GM19025 (cell line): ENCODE data around the gene PAQR8.

Source experiments
- ATAC-seq: cut with Tn5 transposase; IDR thresholded peaks from one replicate; pipeline ENCODE4 v1.9.1; 2021; ENCODE audit warnings: mild to moderate bottlenecking, low read depth, moderate library complexity; ENCODE audit not compliant: unreplicated experiment

The PAQR8 gene

DNA sequence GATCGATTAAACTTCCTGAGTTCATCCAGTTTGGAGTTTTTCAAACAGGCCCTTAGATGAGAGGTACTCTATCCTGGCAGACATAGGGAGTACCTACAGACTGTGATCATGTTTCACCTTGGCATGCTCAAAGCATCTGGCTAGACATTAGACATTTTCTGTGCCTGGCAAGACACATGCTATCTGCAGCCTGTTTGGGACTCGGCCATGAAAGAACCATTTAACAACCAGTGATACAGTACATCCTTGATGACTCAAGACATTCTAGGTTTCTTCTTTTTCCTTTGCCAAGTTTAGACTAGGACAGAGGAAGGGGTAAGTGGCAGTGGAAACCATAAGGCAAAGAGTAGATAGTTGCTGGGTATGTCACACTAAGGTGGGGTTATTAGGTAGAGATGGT, 15.4 kb upstream of the PAQR8 start:
- ATAC-seq = no peak

DNA sequence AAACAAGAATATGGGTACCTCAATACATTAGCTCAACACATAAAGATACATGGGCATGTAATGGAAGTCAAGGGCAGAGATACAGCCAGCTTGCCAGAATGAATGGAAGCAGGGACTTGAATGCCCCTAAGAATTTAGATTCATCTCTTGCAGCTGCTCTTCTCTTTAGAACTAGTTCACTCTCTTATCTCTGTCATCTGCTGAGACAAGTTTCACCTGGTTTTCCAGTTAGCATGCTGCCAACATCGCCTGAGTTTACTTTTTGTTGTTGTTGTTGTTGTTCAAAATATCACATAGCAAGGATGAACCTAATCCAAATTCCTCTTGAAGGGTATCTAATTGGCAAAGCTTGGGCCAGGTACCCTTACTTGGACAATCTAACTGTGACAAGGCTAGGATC, 14.1 kb upstream of the PAQR8 start:
- ATAC-seq = no peak

DNA sequence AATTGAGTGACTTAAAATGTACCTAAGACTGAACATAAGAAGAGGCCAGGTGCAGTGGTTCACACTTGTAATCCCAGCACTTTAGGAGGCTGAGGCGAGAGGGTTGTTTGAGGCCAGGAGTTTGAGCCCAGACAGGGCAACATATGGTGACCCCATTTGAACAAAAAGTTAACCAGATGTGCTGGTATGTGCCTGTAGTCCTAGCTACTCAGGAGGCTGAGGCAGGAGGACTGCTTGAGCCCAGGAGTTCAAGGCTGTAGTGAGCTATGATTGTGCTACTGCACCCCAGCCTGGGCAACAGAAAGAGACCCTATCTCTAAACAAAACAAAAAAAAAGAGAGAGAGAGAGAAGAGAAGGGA, 10.1 kb upstream of the PAQR8 start:
- ATAC-seq = no peak

DNA sequence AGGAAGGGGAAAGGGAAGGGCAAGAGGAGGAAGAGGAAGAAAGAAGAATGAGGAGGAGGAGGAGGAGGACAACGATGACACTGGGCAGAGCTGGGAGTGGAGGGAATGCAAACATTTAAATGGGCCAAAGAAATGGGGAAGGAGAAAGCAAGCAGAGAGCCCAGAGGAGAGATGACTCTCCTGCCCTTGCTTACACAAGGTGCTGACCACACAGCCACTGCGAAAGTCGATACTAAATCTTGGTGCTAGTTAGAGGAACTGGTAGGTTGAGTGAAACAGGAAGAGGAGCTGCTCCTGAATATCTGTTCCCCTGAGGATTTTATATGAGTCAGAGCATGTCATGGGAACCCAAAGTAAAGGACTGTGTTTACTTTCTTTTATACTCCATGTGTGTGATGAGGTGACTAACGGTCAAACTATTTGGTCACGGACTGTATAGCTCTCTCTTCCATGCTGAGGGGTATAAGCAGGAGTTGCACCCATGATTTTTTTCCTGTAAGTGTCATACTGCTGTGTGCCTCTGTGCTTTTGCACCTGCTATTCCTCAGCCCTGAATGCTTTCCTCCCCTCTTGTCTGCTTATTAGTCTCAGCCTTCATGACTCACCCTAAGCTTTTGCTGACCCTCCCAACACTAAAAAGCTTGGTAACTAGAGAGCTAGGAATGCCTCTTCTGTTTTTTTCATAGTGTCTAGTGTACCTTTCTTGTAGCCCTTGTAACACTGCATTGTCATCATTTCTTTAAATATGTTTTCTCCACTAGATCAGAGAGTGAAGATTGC, 9.5 kb upstream of the PAQR8 start:
- peak; percentile 97 for ATAC-seq

DNA sequence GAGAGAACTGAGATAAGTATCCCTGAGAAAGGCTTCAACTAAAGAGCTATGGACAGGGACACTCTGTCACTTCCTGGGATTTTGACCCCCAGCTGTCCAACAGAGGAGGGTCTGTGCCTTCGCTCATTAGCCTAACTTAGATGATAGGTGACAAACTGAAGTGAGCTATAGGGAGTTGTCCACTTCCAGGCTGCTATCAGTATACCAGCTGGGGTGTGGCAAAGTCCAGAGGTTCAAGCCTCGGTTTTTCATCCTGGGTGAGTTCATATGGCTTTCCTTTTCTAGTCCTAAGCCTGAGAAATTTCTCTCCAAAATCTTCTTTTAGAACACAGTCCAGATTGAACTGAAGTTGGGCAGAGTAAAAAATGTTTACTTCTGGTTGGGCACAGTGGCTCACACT, 5.9 kb upstream of the PAQR8 start:
- no peak for ATAC-seq

DNA sequence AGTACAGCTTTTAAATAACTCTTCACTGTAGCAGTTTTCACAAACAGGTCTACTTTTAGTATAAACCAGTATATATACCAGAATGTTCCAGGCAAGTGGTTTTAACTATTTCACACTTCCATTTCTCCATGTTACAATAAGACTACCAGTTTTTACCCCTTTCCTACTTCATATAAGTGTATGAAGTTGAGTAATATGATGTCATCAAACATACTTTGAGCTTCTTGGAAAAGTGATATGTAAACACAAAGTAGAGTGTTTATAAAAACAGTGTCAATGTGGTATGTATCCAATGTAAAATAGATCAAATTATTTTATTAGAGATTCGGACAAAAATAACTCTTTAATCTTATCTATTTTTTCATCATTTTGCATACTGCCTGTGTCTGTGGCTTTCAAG, 2.5 kb upstream of the PAQR8 start:
- no peak for ATAC-seq

DNA sequence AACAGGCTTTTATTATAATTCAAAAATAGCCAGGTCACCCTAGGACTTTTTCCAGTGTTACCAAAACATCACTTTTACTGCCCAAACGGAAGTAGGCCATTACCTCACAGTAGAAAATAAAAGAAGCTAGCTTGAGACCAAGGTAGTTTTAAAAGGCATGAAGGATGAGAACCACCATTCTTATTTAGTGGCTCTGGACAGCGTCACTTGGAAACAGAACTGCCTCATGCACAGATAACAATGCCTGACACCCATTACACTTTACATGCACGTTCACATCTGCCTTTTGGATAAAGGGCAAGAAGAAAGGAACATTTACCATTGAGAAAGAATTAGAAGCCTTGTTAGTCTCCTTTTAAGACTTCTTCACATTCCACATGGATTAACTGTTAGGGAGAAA, 1.9 kb upstream of the PAQR8 start:
- ATAC-seq = no peak

DNA sequence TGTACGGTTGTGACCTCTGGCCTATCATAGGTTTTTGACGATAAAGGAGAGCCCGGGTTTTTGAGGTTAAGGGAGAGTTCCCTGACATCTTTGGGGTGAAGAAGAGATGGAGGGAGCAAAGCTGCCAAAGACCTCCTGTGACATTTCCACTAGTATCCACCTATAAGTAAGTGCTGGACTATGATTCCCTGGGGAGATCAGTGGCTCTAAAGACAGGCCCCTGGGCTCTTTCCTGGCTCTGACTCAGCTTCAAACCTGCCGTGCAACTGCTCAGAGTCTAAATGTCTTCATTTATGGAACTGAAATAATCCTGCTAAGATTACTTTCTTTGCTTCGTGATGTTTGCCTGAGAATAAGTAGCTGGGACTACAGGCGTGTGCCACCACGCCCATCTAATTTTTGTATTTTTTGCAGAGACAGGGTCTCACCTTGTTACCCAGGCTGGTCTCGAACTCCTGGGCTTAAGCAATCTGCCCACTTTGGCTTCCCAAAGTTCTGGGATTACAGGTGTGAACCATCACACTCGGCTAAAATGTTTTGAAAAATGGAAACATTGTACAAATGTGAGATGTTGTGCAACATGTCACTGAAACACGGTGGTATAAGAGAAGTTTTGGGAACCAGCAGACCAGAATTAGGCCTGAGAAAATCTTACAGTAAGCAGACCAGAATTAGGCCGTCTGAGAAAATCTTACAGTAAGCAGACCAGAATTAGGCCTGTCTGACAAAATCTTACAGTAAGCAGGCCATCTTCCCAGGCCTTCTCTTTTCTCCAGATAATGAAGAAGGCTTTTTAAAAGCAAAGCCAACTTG, 1.1 kb upstream of the PAQR8 start:
- no peak for ATAC-seq

DNA sequence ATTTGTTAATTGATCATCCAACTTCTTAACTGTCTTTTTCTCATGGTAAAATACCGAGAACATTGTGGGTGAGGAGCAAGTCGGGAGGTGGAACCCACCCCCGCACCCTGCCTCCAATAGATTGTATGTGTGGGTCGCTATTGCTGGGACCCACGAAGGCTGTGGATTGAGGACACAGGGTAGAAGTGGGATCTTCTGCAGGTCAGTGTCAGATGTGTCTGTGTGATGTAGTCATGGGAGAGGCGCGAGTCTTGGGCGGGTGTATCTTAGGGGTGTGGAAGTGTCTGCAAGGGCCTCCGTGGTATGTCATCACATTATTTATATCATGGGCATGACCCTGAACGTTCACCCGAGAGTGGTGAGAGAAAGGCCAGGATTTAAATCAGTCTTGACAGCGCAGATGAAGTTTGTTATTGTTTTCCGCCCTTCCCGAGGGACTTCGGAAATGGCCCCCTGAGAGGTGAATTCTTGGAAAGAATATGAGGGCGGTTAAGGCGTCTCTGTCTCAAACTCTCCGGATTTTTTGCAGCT, 472 bp upstream of the PAQR8 start:
- ATAC-seq = no peak

DNA sequence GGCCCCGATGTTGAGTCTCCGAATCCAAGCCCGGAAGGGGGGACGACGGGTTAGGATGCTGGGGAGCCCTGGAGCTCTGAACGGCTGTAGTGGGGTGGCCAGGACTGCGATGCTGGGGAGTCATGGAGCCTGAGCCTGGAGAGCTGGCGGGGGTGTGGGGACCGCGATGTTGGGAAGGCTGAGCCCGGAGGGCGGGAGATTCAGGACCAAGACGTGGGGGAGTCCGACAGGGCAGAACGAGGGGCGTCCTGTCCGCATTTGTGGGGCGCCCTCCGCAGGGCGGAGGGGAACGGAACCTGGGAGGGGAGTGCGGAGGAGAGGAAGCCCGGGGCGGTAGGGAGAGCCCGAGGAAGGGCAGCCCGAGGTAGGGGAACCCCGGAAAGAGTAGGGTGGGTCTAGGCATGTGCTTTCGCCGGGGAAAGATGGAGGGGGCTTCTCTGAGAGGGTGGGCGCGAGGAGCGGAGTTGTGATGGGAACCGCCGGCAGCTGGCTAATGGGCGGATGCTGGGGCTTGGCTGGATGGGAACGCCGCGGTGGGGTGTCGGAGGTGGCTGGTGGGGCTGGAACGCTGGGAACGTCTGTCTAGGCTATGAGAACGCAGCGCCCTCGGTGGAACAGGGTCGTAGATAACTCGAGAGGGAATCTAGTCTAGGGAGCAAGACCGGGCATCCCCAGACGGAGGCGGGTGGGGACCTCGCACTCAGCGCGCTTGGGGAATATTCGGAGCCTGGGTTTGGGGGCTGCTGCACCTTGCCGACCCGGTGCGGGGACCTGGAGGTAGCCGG, 684 bp downstream of the PAQR8 start:
- peak; percentile 33 for ATAC-seq

DNA sequence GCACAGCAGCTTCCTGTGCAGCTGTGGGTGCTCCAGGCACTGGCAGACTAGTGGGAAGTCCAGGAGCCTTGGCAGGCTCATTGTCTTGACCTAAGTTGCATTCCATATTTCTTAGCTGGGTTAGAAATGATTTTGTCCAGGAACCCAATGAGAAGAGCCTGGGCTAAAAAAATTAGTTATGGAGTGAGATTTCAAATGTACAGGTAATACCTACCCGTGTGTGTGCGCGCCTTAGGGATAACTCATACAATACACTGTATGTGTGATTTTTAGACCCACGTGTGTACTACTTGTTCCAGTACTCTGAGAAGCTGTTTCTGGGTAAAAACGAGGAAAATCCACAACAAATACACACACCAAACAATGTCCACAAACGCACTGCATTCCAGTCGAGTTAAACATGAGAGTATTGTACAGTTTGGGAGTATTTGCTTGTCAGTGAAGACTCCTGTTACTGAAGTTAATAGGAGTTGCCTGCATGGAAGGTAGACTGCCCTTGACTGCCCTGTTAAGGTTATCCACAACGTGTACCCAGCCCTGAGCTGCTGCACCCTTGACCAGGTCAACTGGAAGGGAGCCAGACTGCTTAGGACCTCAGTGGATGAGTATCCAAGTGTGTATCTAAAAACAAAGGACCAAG, 1.4 kb downstream of the PAQR8 start:
- ATAC-seq = no peak

DNA sequence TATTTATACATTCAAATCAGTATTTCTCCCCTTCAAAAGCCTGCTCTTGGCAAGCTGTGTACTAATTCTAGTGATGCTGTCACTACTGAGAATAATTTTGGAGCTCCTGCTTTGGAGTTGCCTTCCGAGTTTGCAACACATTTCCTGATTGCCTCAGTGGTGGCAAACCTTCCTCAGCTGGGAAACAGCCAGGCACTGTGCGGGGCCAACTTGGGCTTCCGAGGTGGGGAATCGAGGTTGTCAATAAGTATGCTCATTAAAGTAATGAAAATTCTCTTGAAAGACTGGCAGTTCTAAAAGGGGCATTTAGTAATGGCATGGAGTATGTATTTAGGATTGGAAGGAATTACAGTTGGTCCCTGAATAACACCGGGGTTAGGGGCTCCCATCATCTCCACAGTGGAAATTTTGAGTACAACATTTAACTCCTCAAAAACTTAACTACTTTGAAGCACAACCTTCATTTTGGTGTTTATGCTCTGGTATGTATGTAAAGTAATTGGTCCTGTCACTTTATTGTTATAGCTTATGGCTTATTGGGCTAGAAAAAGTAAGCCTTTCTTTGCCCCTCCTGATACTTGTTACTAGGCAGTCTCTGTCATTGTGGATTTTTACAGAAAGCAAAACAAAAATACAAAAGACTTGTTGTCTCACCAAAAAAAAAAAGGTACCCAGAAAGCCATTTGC, 2.7 kb downstream of the PAQR8 start:
- no peak for ATAC-seq

DNA sequence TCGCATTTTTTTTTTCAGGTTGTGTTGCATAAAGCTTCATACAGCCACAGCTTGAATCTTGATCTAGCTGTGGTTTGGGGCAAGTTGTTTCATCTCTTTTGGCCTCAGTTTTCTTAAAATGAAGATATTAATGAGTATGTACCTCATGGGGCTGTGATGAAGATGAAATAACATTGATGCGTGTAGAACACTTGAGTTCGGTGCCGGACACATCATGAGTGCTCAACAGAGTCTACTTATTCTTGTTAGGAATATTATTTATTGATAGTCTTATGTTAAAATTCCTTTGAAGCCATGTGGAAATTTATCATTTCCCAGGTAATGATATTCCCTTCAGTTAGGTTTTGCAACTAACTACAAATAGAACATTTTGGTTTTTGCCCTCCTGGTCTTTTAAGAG, 3.4 kb downstream of the PAQR8 start:
- no peak for ATAC-seq

DNA sequence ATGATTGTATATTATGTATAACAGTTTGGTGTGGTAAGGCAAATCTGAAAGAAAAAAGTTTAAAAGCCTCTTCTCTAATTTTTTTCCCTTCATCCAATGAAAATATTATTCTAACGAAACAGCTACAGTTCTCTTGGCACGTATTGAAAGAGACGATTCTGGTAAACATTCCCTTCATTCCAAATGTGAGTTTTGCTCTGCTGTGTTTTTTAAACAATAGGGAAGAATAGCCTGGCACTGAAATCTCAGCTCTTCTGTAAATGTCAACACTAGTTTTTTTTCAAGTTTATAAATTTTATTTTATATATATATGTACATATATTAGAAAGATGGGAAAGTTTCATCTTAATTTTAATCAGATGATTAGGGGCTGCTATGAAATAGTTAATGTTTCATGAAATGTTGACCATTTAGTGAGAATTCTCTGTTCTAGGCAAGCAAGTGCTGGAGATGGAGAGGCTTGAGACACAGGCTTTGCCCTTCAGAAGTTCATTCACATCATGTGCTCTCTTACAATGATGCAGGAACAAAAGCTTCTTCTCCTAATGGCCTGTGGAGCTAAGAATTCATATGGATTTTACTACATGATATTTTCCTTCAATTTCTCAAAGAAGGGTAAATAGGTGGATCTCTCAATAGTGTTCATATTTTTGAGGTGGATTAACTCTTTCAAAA, 4.1 kb downstream of the PAQR8 start:
- no peak for ATAC-seq

DNA sequence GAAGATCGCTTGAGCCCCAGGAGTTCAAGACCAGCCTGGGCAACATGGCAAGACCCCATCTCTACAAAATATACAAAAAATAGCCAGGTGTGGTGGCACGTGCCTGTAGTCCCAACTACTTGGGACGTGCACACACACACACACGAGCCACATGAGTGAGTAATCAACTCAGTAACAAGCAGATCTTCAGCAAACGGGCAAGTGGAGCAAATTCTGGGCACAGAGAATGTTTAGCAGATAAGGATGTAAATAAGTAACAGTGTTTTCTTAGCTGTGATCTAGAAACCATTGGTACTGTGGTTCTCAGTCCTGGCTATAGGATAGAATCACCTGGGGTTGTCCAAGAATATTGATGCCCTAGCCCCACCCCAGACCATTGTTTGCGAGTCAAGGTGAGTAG, 6.1 kb downstream of the PAQR8 start:
- no peak for ATAC-seq

DNA sequence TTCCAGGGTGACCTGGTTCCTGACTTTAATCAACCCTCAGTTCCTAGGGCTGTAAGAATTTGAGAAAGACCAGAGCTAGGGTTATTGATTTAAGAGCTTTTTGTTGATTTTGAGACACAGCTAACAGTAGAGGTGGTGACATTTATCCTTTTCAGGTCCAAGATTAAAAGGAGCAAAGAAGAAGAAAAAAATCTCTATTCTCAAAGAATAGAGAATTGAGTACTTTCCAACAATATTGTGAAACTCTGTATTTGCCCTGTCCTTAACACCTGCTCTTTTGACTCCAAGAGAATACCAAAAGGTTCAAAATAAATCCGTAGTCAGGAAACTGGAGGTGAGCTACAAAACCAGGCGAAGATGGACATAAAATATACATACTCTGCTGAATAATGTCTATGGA, 7.3 kb downstream of the PAQR8 start:
- no peak for ATAC-seq

DNA sequence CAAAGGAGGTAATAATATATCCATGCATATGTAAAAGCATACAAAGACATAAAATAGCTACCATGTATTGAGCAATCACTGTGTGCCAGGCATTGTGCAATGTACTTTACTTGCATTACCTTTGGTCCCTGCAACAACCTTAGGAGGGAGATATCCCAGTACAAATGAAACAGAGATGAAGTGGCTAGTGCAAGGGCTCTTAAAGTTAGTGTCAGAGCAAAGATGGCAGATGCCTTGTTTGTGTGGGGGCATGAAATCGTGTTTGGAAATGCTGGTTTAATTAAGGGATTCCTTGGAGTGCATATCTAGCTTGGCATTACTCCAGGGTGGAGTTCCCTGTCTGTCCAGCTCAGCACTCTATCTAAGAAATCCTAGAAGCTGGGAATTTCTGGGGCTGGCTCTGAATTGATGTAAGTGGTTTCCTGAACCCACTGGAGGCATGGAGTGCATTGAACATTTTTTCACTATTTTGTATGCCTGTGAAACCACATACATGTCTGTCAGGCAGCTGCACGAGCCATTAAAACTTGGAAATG, 9.8 kb downstream of the PAQR8 start:
- ATAC-seq = no peak

DNA sequence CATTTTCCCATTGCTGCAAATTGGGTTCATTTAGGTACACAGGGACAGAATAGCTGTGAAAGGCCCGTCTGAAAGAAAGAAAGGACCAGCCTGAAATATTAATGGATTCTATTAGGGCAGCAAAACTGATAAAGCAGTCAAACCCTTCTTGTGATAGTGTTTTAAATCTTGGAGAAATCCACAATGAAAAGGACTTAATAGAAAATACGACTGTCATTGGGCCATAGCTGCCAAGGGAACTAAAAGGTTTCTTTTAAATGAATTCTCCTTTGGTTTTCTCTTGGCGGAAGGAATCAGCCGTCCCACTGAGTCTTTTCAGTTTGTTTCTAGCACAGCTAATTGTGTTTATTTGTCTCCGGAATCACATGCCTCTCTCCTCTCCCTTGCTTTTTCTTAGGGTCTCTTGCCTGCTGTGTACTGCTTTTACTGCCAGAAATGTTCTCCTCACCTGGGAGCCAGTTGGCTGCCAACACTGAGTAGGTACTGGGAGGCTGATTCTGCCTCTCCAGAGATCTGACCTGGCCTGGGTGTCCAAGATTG, 11.3 kb downstream of the PAQR8 start:
- ATAC-seq = no peak

DNA sequence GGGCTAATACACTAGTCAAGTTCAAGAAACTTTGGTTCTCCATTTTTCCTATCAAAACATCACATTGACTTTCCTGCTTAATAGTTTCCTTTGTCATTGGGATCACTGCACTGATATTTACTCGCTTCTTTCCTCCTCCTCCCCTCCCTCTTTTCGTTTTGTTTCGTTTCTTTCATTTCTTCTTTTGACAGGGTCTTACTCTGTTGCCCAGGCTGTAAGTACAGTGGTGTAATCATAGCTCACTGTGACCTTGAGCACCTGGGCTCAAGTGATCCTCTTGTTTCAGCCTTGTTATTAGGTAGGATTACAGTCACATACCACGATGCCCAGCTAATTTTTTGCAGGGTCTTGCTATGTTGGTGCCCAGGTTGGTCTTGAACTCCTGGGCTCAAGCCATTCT, 12.3 kb downstream of the PAQR8 start:
- ATAC-seq = no peak
